Germinal center (tissue), 1 donor: ENCODE data around the gene C3.

Experiments used
- DNase-seq: peaks from one replicate; pipeline ENCODE4 v3.0.0; 2012; ENCODE audit warnings: mixed read lengths, low spot score

Gene C3

GRCh38 chr19:6744381-6745301 lies 24.2 kb upstream of the C3 start:
- no peak for DNase-seq

- no peak for DNase-seq
Measured at GRCh38 chr19:6743714-6744380, 23.4 kb upstream of the C3 start.

- no peak for DNase-seq
Measured at GRCh38 chr19:6743066-6743465, 22.6 kb upstream of the C3 start.

GRCh38 chr19:6740589-6741343 lies 20.3 kb upstream of the C3 start:
- DNase-seq = peak; percentile 54

- DNase-seq = no peak
Measured at GRCh38 chr19:6739883-6740588, 19.6 kb upstream of the C3 start.

- DNase-seq = peak; percentile 93
Measured at GRCh38 chr19:6739390-6739882, 19.0 kb upstream of the C3 start, which contains the start of gene TRIP10. Gene TRIP10, plus strand, starts transcription at chr19:6739680. Its CDS starts 82 bp downstream, at chr19:6739762.

- DNase-seq = no peak
Measured at GRCh38 chr19:6738787-6739389, 18.4 kb upstream of the C3 start.

- peak; percentile 75 for DNase-seq
Measured at GRCh38 chr19:6737873-6738786, 17.7 kb upstream of the C3 start.

- peak; percentile 100 for DNase-seq
Measured at GRCh38 chr19:6737284-6737872, 16.9 kb upstream of the C3 start, which contains the start of gene GPR108. Gene GPR108, minus strand, starts transcription at chr19:6737580. Its CDS starts 4 bp downstream, at chr19:6737576.

- DNase-seq = no peak
Measured at GRCh38 chr19:6736917-6737283, 16.4 kb upstream of the C3 start.

- DNase-seq = peak; percentile 71
Measured at GRCh38 chr19:6736169-6736916, 15.9 kb upstream of the C3 start.

- no peak for DNase-seq
Measured at GRCh38 chr19:6735181-6735911, 14.9 kb upstream of the C3 start.

- no peak for DNase-seq
Measured at GRCh38 chr19:6734096-6734696, 13.7 kb upstream of the C3 start.

GRCh38 chr19:6733338-6734095 lies 13.1 kb upstream of the C3 start:
- DNase-seq = no peak

- DNase-seq = no peak
Measured at GRCh38 chr19:6732803-6733337, 12.4 kb upstream of the C3 start.

- DNase-seq = no peak
Measured at GRCh38 chr19:6731822-6732221, 11.4 kb upstream of the C3 start.
